SK-N-SH (cell line): ENCODE results near the gene E2F1. TPM values are rescaled to one million over a fixed set of nuclear protein-coding genes. Genes with fewer than 3 reads are reported as not detected.

Experiments used
- CTCF ChIA-PET: fragments of 300-600, 350-600 bp; formaldehyde crosslinking; extraction: SDS; loops from one replicate; lab custom pipeline; 2021; lab: Yijun Ruan, JAX
- POLR2A ChIA-PET: fragments of 350-600 bp; sonication (Branson Sonifier 250); formaldehyde crosslinking; extraction: SDS; loops from one replicate; lab custom pipeline; 2020; ENCODE audit warnings: antibody characterized with exemption, inconsistent platforms; lab: Yijun Ruan, JAX
- DNase-seq: peaks from one replicate; pipeline ENCODE4 v3.0.0; 2012
- H2AFZ ChIP-seq: fragments of 200-600 bp; sonication (generic); 2 replicates; pipeline ENCODE4 v1.8.1; 2016; ENCODE audit warnings: antibody characterized with exemption, mild to moderate bottlenecking, low read depth
- H3F3A ChIP-seq: fragments of 200-600 bp; sonication (generic); replicated peaks from 2 replicates; pipeline ENCODE3; 2016; ENCODE audit warnings: antibody characterized with exemption, mild to moderate bottlenecking; ENCODE audit not compliant: insufficient read depth
- H3K27ac ChIP-seq, 2 experiments: fragments of 200-500 bp in 1 of 2; fragments of 200-600 bp in 1 of 2; sonication (Bioruptor generic) in 1 of 2; sonication (generic), shearing (Covaris generic) in 1 of 2; 2 replicates each; pipeline versions ENCODE4 v1.5.1 to v1.6.1; 2014 to 2016; ENCODE audit warnings: low read depth in 2 of 2, inconsistent platforms in 1 of 2, low read length in 1 of 2, mild to moderate bottlenecking in 1 of 2, mixed read lengths in 1 of 2
- H3K27me3 ChIP-seq: fragments of 200-600 bp; sonication (generic), shearing (Covaris generic); 2 replicates; pipeline ENCODE4 v1.6.1; 2016; ENCODE audit warnings: mixed run types; ENCODE audit not compliant: insufficient read depth
- H3K36me3 ChIP-seq, 2 experiments: fragments of 200-500 bp in 1 of 2; fragments of 200-600 bp in 1 of 2; sonication (Bioruptor generic) in 1 of 2; sonication (generic) in 1 of 2; replicated peaks in 1 of 2; 2 replicates each; pipeline versions ENCODE3 to v1.5.1; 2014 to 2016; ENCODE audit warnings: low read length in 1 of 2, mild to moderate bottlenecking in 1 of 2; ENCODE audit not compliant: insufficient read depth in 2 of 2, control insufficient read depth in 1 of 2
- H3K4me1 ChIP-seq, 2 experiments: fragments of 200-500 bp in 1 of 2; fragments of 200-600 bp in 1 of 2; sonication (Bioruptor generic) in 1 of 2; sonication (generic), shearing (Covaris generic) in 1 of 2; 2 replicates each; pipeline versions ENCODE4 v1.5.1 to v1.6.1; 2014 to 2016; ENCODE audit warnings: low read depth in 1 of 2, low read length in 1 of 2, mixed run types in 1 of 2; ENCODE audit not compliant: insufficient read depth in 2 of 2, control insufficient read depth in 1 of 2
- H3K4me2 ChIP-seq: fragments of 200-600 bp; sonication (generic), shearing (Covaris generic); 2 replicates; pipeline ENCODE4 v1.6.1; 2017; ENCODE audit warnings: mixed run types
- H3K4me3 ChIP-seq, 2 experiments: fragments of 200-500 bp in 1 of 2; fragments of 200-600 bp in 1 of 2; sonication (Bioruptor generic) in 1 of 2; sonication (generic), shearing (Covaris generic) in 1 of 2; 2 replicates each; pipeline versions ENCODE4 v1.5.1 to v1.8.1; 2014 to 2016; ENCODE audit warnings: low read depth in 2 of 2, inconsistent platforms in 1 of 2, low read length in 1 of 2, mild to moderate bottlenecking in 1 of 2, mixed read lengths in 1 of 2, moderate library complexity in 1 of 2
- H3K79me2 ChIP-seq: fragments of 200-600 bp; sonication (generic); 2 replicates; pipeline ENCODE4 v1.8.1; 2017; ENCODE audit warnings: mild to moderate bottlenecking; ENCODE audit not compliant: insufficient read depth
- H3K9ac ChIP-seq: fragments of 200-600 bp; sonication (generic); 2 replicates; pipeline ENCODE4 v1.6.1; 2017; ENCODE audit warnings: mixed run types
- H3K9me2 ChIP-seq: fragments of 200-600 bp; sonication (generic); 2 replicates; pipeline ENCODE4 v1.6.1; 2017; ENCODE audit warnings: mixed run types
- H3K9me3 ChIP-seq: fragments of 200-600 bp; sonication (generic); 2 replicates; pipeline ENCODE4 v1.6.1; 2017; ENCODE audit warnings: mixed run types, mild to moderate bottlenecking, moderate library complexity
- H4K20me1 ChIP-seq: fragments of 200-600 bp; sonication (generic); 2 replicates; pipeline ENCODE4 v1.6.1; 2017; ENCODE audit warnings: mild to moderate bottlenecking, mixed run types; ENCODE audit not compliant: insufficient read depth
- CTCF ChIP-seq: fragments of 200-600 bp; sonication (generic); IDR thresholded peaks from 2 replicates; pipeline ENCODE4 v1.6.1; 2017; ENCODE audit warnings: antibody characterized with exemption, mild to moderate bottlenecking, moderate library complexity
- FOXM1 ChIP-seq: IDR thresholded peaks from 2 replicates; pipeline ENCODE4 v1.4.0; 2012; ENCODE audit warnings: low read depth, mild to moderate bottlenecking
- PBX3 ChIP-seq: IDR thresholded peaks from 2 replicates; pipeline ENCODE4; 2012
- RAD21 ChIP-seq: IDR thresholded peaks from 2 replicates; pipeline ENCODE4 v1.6.1; 2012; ENCODE audit warnings: mild to moderate bottlenecking, low read length
- RXRA ChIP-seq: IDR thresholded peaks from 2 replicates; pipeline ENCODE4 v1.4.0; 2012; ENCODE audit warnings: low read depth, mild to moderate bottlenecking, borderline replicate concordance
- SIN3A ChIP-seq: IDR thresholded peaks from 2 replicates; pipeline ENCODE4 v1.6.1; 2012; ENCODE audit warnings: low read depth, mild to moderate bottlenecking, low read length, moderate library complexity, borderline replicate concordance
- TEAD4 ChIP-seq: IDR thresholded peaks from 2 replicates; pipeline ENCODE4 v1.4.0; 2012; ENCODE audit warnings: mild to moderate bottlenecking, borderline replicate concordance; ENCODE audit not compliant: insufficient read depth
- YY1 ChIP-seq: IDR thresholded peaks from 2 replicates; pipeline ENCODE4 v1.4.0; 2012; ENCODE audit warnings: low read depth, mild to moderate bottlenecking
- WGBS: methylation state at CpG from one replicate; pipeline ENCODE4 v1.1.6; 2017; ENCODE audit warnings: low lambda C conversion rate; 5-methylcytosine and 5-hydroxymethylcytosine counted together
- polyA plus RNA-seq, 3 experiments: library from polyadenylated mRNA; depleted of rRNA; stranded (reverse); fragments of >200 nt; gene quantifications; 2 replicates each; pipeline ENCODE4 v1.2.3, GENCODE V29; 2012

Gene E2F1
- polyA plus RNA-seq, 1 of the 3 experiments (the other 2 are of a cell fraction) = 15.0 TPM

DNA sequence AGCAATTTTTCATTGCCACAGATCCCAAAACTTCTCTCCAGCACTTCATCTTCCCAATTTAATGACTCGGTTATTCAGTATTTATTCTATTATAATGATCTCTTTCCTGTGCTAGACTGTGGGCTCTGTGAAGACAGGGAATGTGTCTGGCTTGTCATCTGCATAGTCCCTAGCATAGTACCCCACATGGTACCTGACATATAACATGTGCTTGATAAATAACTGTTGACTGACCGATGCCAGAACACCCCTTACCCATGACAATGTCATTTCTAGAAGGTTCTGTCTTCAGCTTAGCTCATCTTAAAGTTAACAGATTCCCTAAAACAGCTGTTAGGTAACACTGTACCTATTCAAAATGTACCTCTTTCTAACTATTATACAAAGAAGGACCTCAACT is 30.3 kb upstream of the E2F1 start:
- Histone ChIP-seq H3K4me2 (no peak overlapping the region), H3K9ac (no peak overlapping the region), H3K79me2 (peaks cover 11% of the 10 kb centered on the region; the same call in 1 of the 2 replicates), H3K4me1 (peaks cover 0 to 7% of the 10 kb centered on the region in 2 experiments; a peak in 1 of 4 replicates), H3F3A (no peaks in the 10 kb centered on the region), H3K9me2 (no peaks in the 10 kb centered on the region), H3K36me3 (no peaks in the 10 kb centered on the region), H3K9me3 (no peaks in the 10 kb centered on the region), H3K27me3 (no peaks in the 10 kb centered on the region), H3K27ac (no peak overlapping the region), H2AFZ (no peak overlapping the region), H4K20me1 (no peaks in the 10 kb centered on the region), H3K4me3 (no peak overlapping the region)
- TF ChIP-seq PBX3 = no peak
- no peak for TF ChIP-seq SIN3A
- TF ChIP-seq RXRA = no peak
- TF ChIP-seq TEAD4 = no peak
- no peak for TF ChIP-seq FOXM1
- DNase-seq = no peak
- WGBS = 78% methylated on average over 2 of the region's 2 CpGs
- CTCF ChIA-PET = interaction anchor here (1.1 kb wide), 1 partner anchor 50 kb away, joined by 3 read pairs; the partner anchor contains the start of gene ACTL10
- POLR2A ChIA-PET = no interaction called here

DNA sequence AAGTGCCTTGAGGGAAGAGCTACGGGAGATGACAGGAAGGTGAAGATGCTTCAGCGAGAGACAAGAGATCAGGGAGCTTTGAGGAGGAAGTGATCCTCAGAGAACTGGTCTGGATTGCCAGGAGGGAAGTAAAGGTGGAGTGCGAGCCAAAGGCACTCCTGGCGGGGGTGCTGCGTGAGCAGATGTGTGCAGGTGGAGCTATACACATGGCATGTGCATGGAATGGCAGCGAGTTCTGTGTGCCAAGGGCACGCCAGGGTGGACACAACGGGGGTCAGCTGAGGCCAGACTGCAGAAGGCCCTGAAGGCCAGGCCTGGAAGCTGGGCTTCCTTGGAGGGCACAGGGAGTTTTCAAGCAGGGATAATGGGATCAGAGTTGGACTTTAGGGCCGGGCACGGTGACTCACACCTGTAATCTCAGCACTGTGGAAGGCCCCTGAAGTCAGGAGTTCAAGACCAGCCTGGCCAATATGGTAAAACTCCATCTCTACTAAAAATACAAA is 27.7 kb upstream of the E2F1 start:
- Histone ChIP-seq H3K27me3 (no peaks in the 10 kb centered on the region), H2AFZ (no peak overlapping the region), H3K4me1 (no peaks in the 10 kb centered on the region; a peak in 1 of 4 replicates), H3K4me2 (no peak overlapping the region), H3K36me3 (no peaks in the 10 kb centered on the region), H3K9me2 (no peaks in the 10 kb centered on the region), H3K79me2 (peaks cover 3% of the 10 kb centered on the region; the same call in 1 of the 2 replicates), H3K27ac (no peak overlapping the region), H3F3A (no peaks in the 10 kb centered on the region), H3K9ac (no peak overlapping the region), H4K20me1 (no peaks in the 10 kb centered on the region), H3K9me3 (no peaks in the 10 kb centered on the region), H3K4me3 (no peak overlapping the region)
- no peak for DNase-seq
- 93% methylated on average over 10 of the region's 10 CpGs for WGBS
- no peak for TF ChIP-seq RAD21
- TF ChIP-seq TEAD4 = no peak
- TF ChIP-seq CTCF = no peak
- no peak for TF ChIP-seq YY1
- TF ChIP-seq PBX3 = no peak
- ChIA-PET CTCF (interaction anchor here (2.0 kb wide), 1 partner anchor 46 kb away, joined by 6 read pairs; no protein-coding TSS in a partner anchor), POLR2A (no interaction called here)
